Body of pancreas (tissue), 4 donors: ENCODE results near the gene CLTC.

Experiments
- CTCF ChIP-seq, 7 experiments: fragments of 450-650 bp in 4 of 7; fragments of 200-600 bp in 3 of 7; sonication (generic) in 3 of 7; IDR thresholded peaks; one replicate each; pipeline ENCODE4 v1.5.1; 2016 to 2019; ENCODE audit warnings: antibody characterized with exemption in 7 of 7
- POLR2A ChIP-seq, 3 donors: fragments of 450-650 bp; IDR thresholded peaks; one replicate each; pipeline ENCODE4 v1.6.1; 2016; ENCODE audit warnings: antibody characterized with exemption in 3 of 3, mild to moderate bottlenecking in 2 of 3

- TF ChIP-seq CTCF (IDR thresholded peaks at IDR 0.05) (no peak), POLR2A (IDR thresholded peaks at IDR 0.05) (no peak)
Measured at GRCh38 chr17:59643159-59644140, 23.8 kb downstream of the CLTC start.
